Trophoblast cell (in vitro differentiated cells and primary cell): ENCODE data around the gene ANKRD55.
"Not testable (repeated sequence)": the region's sequence is repeated elsewhere in the genome, so short reads cannot be mapped to it uniquely, and the experiment has no call there.

Experiments
- DNase-seq, 2 donors: peaks; one replicate each; pipeline ENCODE4 v3.0.0-alpha.2; 2016
- H2AFZ ChIP-seq: 2 replicates; pipeline ENCODE4 v1.6.1; 2013; ENCODE audit warnings: low read length, moderate library complexity, mild to moderate bottlenecking; ENCODE audit not compliant: insufficient read depth, poor library complexity
- H2AK5ac ChIP-seq: 2 replicates; pipeline ENCODE4 v1.6.1; 2013; ENCODE audit warnings: mild to moderate bottlenecking, low read length
- H2BK120ac ChIP-seq: 2 replicates; pipeline ENCODE4 v1.6.1; 2013; ENCODE audit warnings: low read length, mild to moderate bottlenecking, moderate library complexity; ENCODE audit not compliant: insufficient read depth, poor library complexity
- H2BK12ac ChIP-seq: 2 replicates; pipeline ENCODE4 v1.6.1; 2013; ENCODE audit warnings: mild to moderate bottlenecking, low read length, moderate library complexity
- H2BK5ac ChIP-seq: 2 replicates; pipeline ENCODE4 v1.6.1; 2013; ENCODE audit warnings: low read length, low read depth, moderate library complexity, mild to moderate bottlenecking; ENCODE audit not compliant: poor library complexity
- H3K14ac ChIP-seq: 2 replicates; pipeline ENCODE4 v1.6.1; 2013; ENCODE audit warnings: mild to moderate bottlenecking, low read length
- H3K18ac ChIP-seq: 2 replicates; pipeline ENCODE4 v1.6.1; 2013; ENCODE audit warnings: mild to moderate bottlenecking, low read length
- H3K23ac ChIP-seq: 2 replicates; pipeline ENCODE4 v1.6.1; 2013; ENCODE audit warnings: low read length
- H3K27ac ChIP-seq: 2 replicates; pipeline ENCODE4 v1.5.1; 2013; ENCODE audit warnings: low read depth, mild to moderate bottlenecking, inconsistent platforms, low read length, moderate library complexity
- H3K27me3 ChIP-seq: 2 replicates; pipeline ENCODE4 v1.6.1; 2013; ENCODE audit warnings: inconsistent platforms, mild to moderate bottlenecking, low read length, moderate library complexity; ENCODE audit not compliant: insufficient read depth
- H3K36me3 ChIP-seq, 2 experiments: 1 replicate in 1 of 2; 2 replicates in 1 of 2; pipeline ENCODE4 v1.6.1; 2013; ENCODE audit warnings: low read length in 2 of 2, mild to moderate bottlenecking in 2 of 2, moderate library complexity in 1 of 2; ENCODE audit not compliant: insufficient read depth in 2 of 2, control insufficient read depth in 1 of 2
- H3K4ac ChIP-seq: 2 replicates; pipeline ENCODE4 v1.6.1; 2013; ENCODE audit warnings: low read depth, mild to moderate bottlenecking, low read length, moderate library complexity
- H3K4me1 ChIP-seq, 2 experiments: 1 replicate in 1 of 2; 2 replicates in 1 of 2; pipeline ENCODE4 v1.6.1; 2013; ENCODE audit warnings: low read length in 2 of 2, mild to moderate bottlenecking in 2 of 2, moderate library complexity in 1 of 2; ENCODE audit not compliant: insufficient read depth in 2 of 2, control insufficient read depth in 1 of 2
- H3K4me2 ChIP-seq: 2 replicates; pipeline ENCODE4 v1.6.1; 2013; ENCODE audit warnings: inconsistent platforms, mild to moderate bottlenecking, low read length, moderate library complexity
- H3K4me3 ChIP-seq: 2 replicates; pipeline ENCODE4 v1.5.1; 2013; ENCODE audit warnings: mild to moderate bottlenecking, low read depth, low read length, inconsistent platforms
- H3K79me1 ChIP-seq: one replicate; pipeline ENCODE4 v1.6.1; 2013; ENCODE audit warnings: low read length
- H3K79me2 ChIP-seq: 2 replicates; pipeline ENCODE4 v1.6.1; 2013; ENCODE audit warnings: low read length, mild to moderate bottlenecking; ENCODE audit not compliant: control insufficient read depth, insufficient read depth, poor library complexity
- H3K9ac ChIP-seq: 2 replicates; pipeline ENCODE4 v1.6.1; 2013; ENCODE audit warnings: mild to moderate bottlenecking, low read length
- H3K9me3 ChIP-seq: 2 replicates; pipeline ENCODE4 v1.6.1; 2013; ENCODE audit warnings: low read depth, mild to moderate bottlenecking, control low read depth, inconsistent platforms, low read length; ENCODE audit not compliant: insufficient read depth
- H4K12ac ChIP-seq: 2 replicates; pipeline ENCODE4 v1.6.1; 2013; ENCODE audit warnings: low read depth, mild to moderate bottlenecking, low read length, moderate library complexity
- H4K8ac ChIP-seq: 2 replicates; pipeline ENCODE4 v1.6.1; 2013; ENCODE audit warnings: low read depth, mild to moderate bottlenecking, low read length, moderate library complexity
- H4K91ac ChIP-seq: one replicate; pipeline ENCODE4 v1.6.1; 2013; ENCODE audit warnings: low read depth, mild to moderate bottlenecking, low read length, moderate library complexity
- WGBS: extraction: QIAGEN DNeasy Blood & Tissue Kit; methylation state at CpG from one replicate; pipeline ENCODE4 v1.1.7; 2013; ENCODE audit warnings: missing lambda C conversion rate; ENCODE audit not compliant: insufficient read length, insufficient coverage; ENCODE audit errors: extremely low coverage; 5-methylcytosine and 5-hydroxymethylcytosine counted together

ANKRD55 gene

GRCh38 chr5:56259002-56259511, 25.9 kb upstream of the ANKRD55 start:
- Histone ChIP-seq H3K4me2 (no peak overlapping the region), H2BK12ac (no peak overlapping the region), H3K79me1 (no peaks in the 10 kb centered on the region), H4K8ac (no peak overlapping the region), H2AFZ (no peak overlapping the region), H2AK5ac (no peak overlapping the region), H4K12ac (no peak overlapping the region), H3K14ac (no peak overlapping the region), H3K4me3 (no peak overlapping the region), H3K4me1 (no peaks in the 10 kb centered on the region), H3K23ac (no peak overlapping the region), H3K27ac (no peak overlapping the region), H3K36me3 (no peaks in the 10 kb centered on the region), H4K91ac (no peak overlapping the region), H2BK120ac (no peak overlapping the region), H3K9ac (no peak overlapping the region), H3K4ac (no peak overlapping the region), H2BK5ac (no peak overlapping the region), H3K9me3 (no peaks in the 10 kb centered on the region), H3K18ac (no peak overlapping the region), H3K79me2 (no peaks in the 10 kb centered on the region), H3K27me3 (no peaks in the 10 kb centered on the region)
- no CpG with 5 or more reads among the region's 2 CpGs for WGBS
- DNase-seq, result peak; percentile 28 to 72

GRCh38 chr5:56257763-56258529, 24.8 kb upstream of the ANKRD55 start:
- not testable (repeated sequence) for H2BK12ac ChIP-seq, H3K4me3 ChIP-seq, H3K36me3 ChIP-seq, H3K79me2 ChIP-seq, H3K4ac ChIP-seq, H3K14ac ChIP-seq, DNase-seq, H3K9me3 ChIP-seq, H2AFZ ChIP-seq, H3K23ac ChIP-seq, H2BK5ac ChIP-seq, H3K4me1 ChIP-seq, H2BK120ac ChIP-seq, H3K9ac ChIP-seq, H3K27ac ChIP-seq, H2AK5ac ChIP-seq, H4K12ac ChIP-seq, H4K91ac ChIP-seq, H3K79me1 ChIP-seq, H4K8ac ChIP-seq, H3K18ac ChIP-seq, H3K4me2 ChIP-seq, H3K27me3 ChIP-seq
- WGBS, result no CpG with 5 or more reads among the region's 30 CpGs

- H3K79me2 ChIP-seq, result no peaks in the 10 kb centered on the region
- no peak overlapping the region for H4K91ac ChIP-seq
- H3K18ac ChIP-seq, result no peak overlapping the region
- no peak overlapping the region for H3K4me2 ChIP-seq
- H3K4me1 ChIP-seq, result no peaks in the 10 kb centered on the region
- H3K9ac ChIP-seq, result no peak overlapping the region
- no peaks in the 10 kb centered on the region for H3K27me3 ChIP-seq
- H2AK5ac ChIP-seq, result no peak overlapping the region
- H2AFZ ChIP-seq, result no peak overlapping the region
- H2BK120ac ChIP-seq, result no peak overlapping the region
- H3K36me3 ChIP-seq, result no peaks in the 10 kb centered on the region
- no peak overlapping the region for H2BK5ac ChIP-seq
- no peak overlapping the region for H2BK12ac ChIP-seq
- H3K9me3 ChIP-seq, result no peaks in the 10 kb centered on the region
- no peaks in the 10 kb centered on the region for H3K79me1 ChIP-seq
- no peak overlapping the region for H3K14ac ChIP-seq
- no peak overlapping the region for H3K27ac ChIP-seq
- no peak overlapping the region for H3K4me3 ChIP-seq
- no peak for DNase-seq
- H3K4ac ChIP-seq, result no peak overlapping the region
- H4K12ac ChIP-seq, result no peak overlapping the region
- no peak overlapping the region for H3K23ac ChIP-seq
- H4K8ac ChIP-seq, result no peak overlapping the region
Observed at GRCh38 chr5:56257010-56257409, 23.9 kb upstream of the ANKRD55 start.

GRCh38 chr5:56255502-56255901, 22.4 kb upstream of the ANKRD55 start:
- Histone ChIP-seq H4K12ac (no peak overlapping the region), H3K9ac (no peak overlapping the region), H3K9me3 (no peaks in the 10 kb centered on the region), H3K27ac (no peak overlapping the region), H3K23ac (no peak overlapping the region), H3K79me2 (no peaks in the 10 kb centered on the region), H3K27me3 (no peaks in the 10 kb centered on the region), H3K4me1 (no peaks in the 10 kb centered on the region), H4K91ac (no peak overlapping the region), H2AFZ (no peak overlapping the region), H2BK5ac (no peak overlapping the region), H2AK5ac (no peak overlapping the region), H3K79me1 (no peaks in the 10 kb centered on the region), H3K4ac (no peak overlapping the region), H2BK120ac (no peak overlapping the region), H3K14ac (no peak overlapping the region), H4K8ac (no peak overlapping the region), H3K36me3 (no peaks in the 10 kb centered on the region), H3K4me2 (no peak overlapping the region), H2BK12ac (no peak overlapping the region), H3K18ac (no peak overlapping the region), H3K4me3 (no peak overlapping the region)
- WGBS, result no CpG with 5 or more reads among the region's 1 CpG
- DNase-seq, result no peak
